GM12875 (cell line): ENCODE results near the gene GORASP2.

Experiments
- H3K4me3 ChIP-seq: one replicate; pipeline ENCODE4 v1.5.1; 2011; ENCODE audit warnings: low read depth, low read length, control low read depth
- TF ChIP-seq, protein P1 (sequence below): IDR thresholded peaks from 2 replicates; pipeline ENCODE4 v1.5.1; 2011; ENCODE audit warnings: low read depth, mild to moderate bottlenecking, control low read depth, inconsistent platforms, low read length, moderate library complexity, borderline replicate concordance; ENCODE audit not compliant: insufficient read depth

Gene GORASP2

DNA sequence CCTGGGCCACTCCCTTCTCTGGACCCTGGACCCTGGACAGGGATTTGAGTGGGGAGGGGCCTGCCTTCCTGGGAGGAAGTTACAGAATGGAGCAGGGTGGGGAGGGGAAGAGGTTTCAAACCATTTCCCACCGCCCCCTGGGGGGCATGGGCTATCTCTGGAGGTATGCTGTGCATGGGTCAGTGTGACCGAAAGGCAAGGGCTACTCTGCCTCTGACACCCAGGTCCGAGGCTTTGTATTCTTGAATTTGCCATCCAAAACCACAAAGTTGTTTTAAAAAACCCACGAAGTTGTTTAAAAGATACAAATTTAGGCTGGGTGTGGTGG, 46.9 kb downstream of the GORASP2 start:
- TF ChIP-seq, protein P1, sequence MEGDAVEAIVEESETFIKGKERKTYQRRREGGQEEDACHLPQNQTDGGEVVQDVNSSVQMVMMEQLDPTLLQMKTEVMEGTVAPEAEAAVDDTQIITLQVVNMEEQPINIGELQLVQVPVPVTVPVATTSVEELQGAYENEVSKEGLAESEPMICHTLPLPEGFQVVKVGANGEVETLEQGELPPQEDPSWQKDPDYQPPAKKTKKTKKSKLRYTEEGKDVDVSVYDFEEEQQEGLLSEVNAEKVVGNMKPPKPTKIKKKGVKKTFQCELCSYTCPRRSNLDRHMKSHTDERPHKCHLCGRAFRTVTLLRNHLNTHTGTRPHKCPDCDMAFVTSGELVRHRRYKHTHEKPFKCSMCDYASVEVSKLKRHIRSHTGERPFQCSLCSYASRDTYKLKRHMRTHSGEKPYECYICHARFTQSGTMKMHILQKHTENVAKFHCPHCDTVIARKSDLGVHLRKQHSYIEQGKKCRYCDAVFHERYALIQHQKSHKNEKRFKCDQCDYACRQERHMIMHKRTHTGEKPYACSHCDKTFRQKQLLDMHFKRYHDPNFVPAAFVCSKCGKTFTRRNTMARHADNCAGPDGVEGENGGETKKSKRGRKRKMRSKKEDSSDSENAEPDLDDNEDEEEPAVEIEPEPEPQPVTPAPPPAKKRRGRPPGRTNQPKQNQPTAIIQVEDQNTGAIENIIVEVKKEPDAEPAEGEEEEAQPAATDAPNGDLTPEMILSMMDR: no peak
- no peak overlapping the region for H3K4me3 ChIP-seq

GRCh38 chr2:170984079-170984478, 55.0 kb downstream of the GORASP2 start:
- TF ChIP-seq, protein P1: no peak
- H3K4me3 ChIP-seq: no peak overlapping the region

DNA sequence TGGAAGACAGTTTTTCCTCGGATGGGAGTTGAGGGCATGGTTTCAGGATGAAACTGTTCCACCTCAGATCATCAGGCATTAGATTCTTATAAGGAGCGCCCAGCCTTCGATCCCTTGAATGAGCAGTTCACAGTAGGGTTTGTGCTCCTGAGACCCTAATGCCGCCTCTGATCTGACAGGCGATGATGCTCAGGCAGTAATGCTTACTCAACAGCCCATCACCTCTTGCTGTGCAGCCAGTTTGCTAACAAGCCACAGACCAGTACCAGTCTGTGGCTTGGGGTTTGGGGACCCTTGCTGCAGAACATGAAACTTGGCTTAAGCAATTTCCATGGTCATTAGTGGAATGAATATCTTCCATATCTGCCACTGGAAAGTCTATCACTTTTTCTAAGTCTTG, 56.4 kb downstream of the GORASP2 start:
- TF ChIP-seq, protein P1: no peak
- no peak overlapping the region for H3K4me3 ChIP-seq

DNA sequence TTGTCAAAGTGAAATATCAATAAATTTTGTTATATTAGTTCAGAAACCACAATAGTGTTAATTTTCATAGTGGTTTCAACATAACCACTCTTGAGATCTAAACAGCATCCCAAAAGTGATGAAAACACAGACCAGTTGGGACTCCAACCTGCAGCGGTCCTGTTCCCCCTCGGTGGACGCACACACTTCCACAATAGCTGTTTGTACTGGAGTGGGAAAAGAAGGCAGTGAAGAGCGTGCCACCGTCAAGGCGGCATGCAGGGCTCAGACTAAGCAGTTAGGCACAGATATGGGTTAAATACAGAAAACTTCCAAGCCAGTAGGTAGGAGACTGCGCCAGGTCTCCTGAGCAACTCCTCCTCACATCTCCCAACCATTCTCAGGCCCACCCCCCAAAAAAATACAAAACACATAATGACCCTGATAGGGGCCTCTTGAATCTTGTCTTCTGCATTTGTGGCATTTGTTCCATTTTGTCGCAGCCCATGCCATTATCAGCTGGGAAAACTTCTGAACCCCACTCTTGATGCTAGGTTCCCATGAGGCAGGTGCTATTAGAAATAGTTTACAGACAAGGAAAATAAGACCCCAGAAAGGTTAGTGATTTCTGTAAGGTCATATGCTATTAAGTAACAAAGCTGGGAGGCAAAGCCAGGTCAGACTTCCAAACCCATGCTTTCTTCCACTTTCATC, 57.7 kb downstream of the GORASP2 start:
- TF ChIP-seq, protein P1: no peak

DNA sequence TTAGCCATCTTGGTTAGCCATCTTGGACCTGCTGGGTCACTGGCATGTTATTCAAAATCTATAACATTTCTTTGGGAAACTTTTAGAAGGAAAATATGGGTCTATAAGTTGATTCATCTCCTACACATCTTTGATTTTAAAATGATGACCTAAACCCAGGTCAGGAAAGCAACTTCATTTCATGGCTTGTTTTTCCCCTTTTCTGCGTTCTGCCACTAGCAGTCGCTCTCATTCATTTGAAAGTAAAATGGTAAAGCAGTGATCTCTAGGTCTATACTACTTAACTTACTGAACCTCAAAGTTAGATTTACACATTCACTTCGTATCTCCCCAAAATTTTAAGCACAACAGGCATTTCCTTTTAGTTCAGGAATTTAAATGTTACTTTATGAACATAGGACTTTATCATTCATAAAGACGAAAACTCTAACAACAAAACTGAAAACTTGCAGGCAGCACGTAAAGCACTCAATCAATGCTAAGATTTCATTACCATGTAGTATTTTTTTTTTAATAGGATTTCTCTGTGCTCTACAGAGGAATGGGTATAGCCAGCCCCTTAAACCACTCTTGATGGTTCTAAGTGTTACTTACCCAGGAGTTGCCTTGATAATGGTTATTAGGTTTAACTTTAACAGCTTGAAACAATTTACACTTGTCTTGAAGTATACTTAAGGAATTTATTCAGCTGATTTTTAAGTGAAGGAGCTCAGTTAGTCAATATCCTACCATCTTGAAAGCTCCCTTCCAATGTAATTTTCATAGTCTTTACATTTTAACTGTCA, 62.5 kb downstream of the GORASP2 start:
- H3K4me3 ChIP-seq: no peak overlapping the region
- TF ChIP-seq, protein P1: no peak

More for the DNA sequence above, 57.7 kb downstream of the GORASP2 start:
- H3K4me3 ChIP-seq: no peak overlapping the region

GRCh38 chr2:170996316-170996715, 67.3 kb downstream of the GORASP2 start:
- H3K4me3 ChIP-seq: no peak overlapping the region
- TF ChIP-seq, protein P1: no peak
